Stimulated activated CD4-positive, alpha-beta T cell treated with anti-CD3 and anti-CD28 coated beads, Interleukin-4, amount 100 ng/mL, for 4 hours (primary cell): ENCODE measurements around the gene SELENOK.
"Not testable (repeated sequence)": the region's sequence is repeated elsewhere in the genome, so short reads cannot be mapped to it uniquely, and the experiment has no call there.

Experiments used
- DNase-seq, 2 experiments: peaks; one replicate each; pipeline ENCODE4 v3.0.0-alpha.2; 2020

Gene SELENOK

GRCh38 chr3:53891497-53892285 lies at the start of gene SELENOK:
Gene SELENOK (minus strand): TSS chr3:53891859.
- peak; percentile 89 to 97 for DNase-seq

GRCh38 chr3:53941184-53941583 lies 49.5 kb upstream of the SELENOK start:
- DNase-seq, result no peak

GRCh38 chr3:53940623-53941022 lies 49.0 kb upstream of the SELENOK start:
- DNase-seq, result no peak

- DNase-seq, result no peak
These were observed 48.2 kb upstream of the SELENOK start for GRCh38 chr3:53939813-53940212.

- no peak for DNase-seq
These were observed 47.5 kb upstream of the SELENOK start for GRCh38 chr3:53939086-53939582.

- DNase-seq, result no peak
These were observed 47.0 kb upstream of the SELENOK start for GRCh38 chr3:53938645-53939044.

- no peak for DNase-seq
These were observed 44.7 kb upstream of the SELENOK start for GRCh38 chr3:53936347-53936746.

- no peak for DNase-seq
These were observed 43.7 kb upstream of the SELENOK start for GRCh38 chr3:53935283-53935901.

- DNase-seq, result not testable (repeated sequence)
These were observed 35.7 kb upstream of the SELENOK start for GRCh38 chr3:53927208-53927872.

GRCh38 chr3:53921296-53921695 lies 29.6 kb upstream of the SELENOK start:
- no peak for DNase-seq

- no peak for DNase-seq
These were observed 28.1 kb upstream of the SELENOK start for GRCh38 chr3:53919741-53920140.

- no peak for DNase-seq
These were observed 21.7 kb upstream of the SELENOK start for GRCh38 chr3:53913401-53913800.

GRCh38 chr3:53902711-53903110 lies 11.1 kb upstream of the SELENOK start:
- no peak for DNase-seq

GRCh38 chr3:53902067-53902466 lies 10.4 kb upstream of the SELENOK start:
- DNase-seq, result no peak

GRCh38 chr3:53900666-53901331 lies 9.1 kb upstream of the SELENOK start:
- DNase-seq, result no peak

- DNase-seq, result no peak
These were observed 8.1 kb upstream of the SELENOK start for GRCh38 chr3:53899750-53900149.

GRCh38 chr3:53892286-53892637 lies 603 bp upstream of the SELENOK start:
- no peak for DNase-seq

GRCh38 chr3:53890726-53891475 lies 758 bp downstream of the SELENOK start:
- DNase-seq, result peak; percentile 29 to 57

- no peak for DNase-seq
These were observed 3.4 kb downstream of the SELENOK start for GRCh38 chr3:53888232-53888631.

GRCh38 chr3:53887446-53887845 lies 4.2 kb downstream of the SELENOK start:
- no peak for DNase-seq

- DNase-seq, result no peak
These were observed 6.4 kb downstream of the SELENOK start for GRCh38 chr3:53885239-53885638.

GRCh38 chr3:53884623-53885022 lies 7.0 kb downstream of the SELENOK start:
- no peak for DNase-seq

GRCh38 chr3:53883008-53883407 lies 8.7 kb downstream of the SELENOK start:
- DNase-seq, result no peak
